Measurements from ENCODE around the gene EFCAB10.
"Not testable (repeated sequence)": the region's sequence is repeated elsewhere in the genome, so short reads cannot be mapped to it uniquely, and the experiment has no call there.

Gene EFCAB10

GRCh38 chr7:105581066-105581811 lies at the start of gene EFCAB10:
Gene EFCAB10 (minus strand): TSS chr7:105581493. CDS start chr7:105581463, 30 bp downstream.
- DNase-seq = peak; percentile 67

- no peak for DNase-seq
These were observed 44.7 kb upstream of the EFCAB10 start for GRCh38 chr7:105625986-105626385.

GRCh38 chr7:105623906-105624305 lies 42.6 kb upstream of the EFCAB10 start:
- DNase-seq = no peak

- no peak for DNase-seq
These were observed 42.1 kb upstream of the EFCAB10 start for GRCh38 chr7:105623378-105623777.

GRCh38 chr7:105622106-105622731 lies 40.9 kb upstream of the EFCAB10 start:
- DNase-seq = no peak

- peak; percentile 87 for DNase-seq
These were observed 40.3 kb upstream of the EFCAB10 start for GRCh38 chr7:105621617-105622016.

- DNase-seq = no peak
These were observed 39.9 kb upstream of the EFCAB10 start for GRCh38 chr7:105621176-105621575.

GRCh38 chr7:105619590-105619989 lies 38.3 kb upstream of the EFCAB10 start:
- DNase-seq = no peak

GRCh38 chr7:105618016-105618296 lies 36.7 kb upstream of the EFCAB10 start:
- DNase-seq = no peak

- DNase-seq = no peak
These were observed 36.2 kb upstream of the EFCAB10 start for GRCh38 chr7:105617280-105618015.

GRCh38 chr7:105614341-105614840 lies 33.1 kb upstream of the EFCAB10 start:
- no peak for DNase-seq

- DNase-seq = no peak
These were observed 32.5 kb upstream of the EFCAB10 start for GRCh38 chr7:105613611-105614330.

GRCh38 chr7:105612806-105613205 lies 31.5 kb upstream of the EFCAB10 start:
- no peak for DNase-seq

GRCh38 chr7:105611856-105612775 lies 30.8 kb upstream of the EFCAB10 start:
- DNase-seq = no peak

GRCh38 chr7:105610165-105610930 lies 29.1 kb upstream of the EFCAB10 start:
- no peak for DNase-seq

- DNase-seq = no peak
These were observed 21.3 kb upstream of the EFCAB10 start for GRCh38 chr7:105602325-105603305.

GRCh38 chr7:105600720-105601550 lies 19.6 kb upstream of the EFCAB10 start:
- no peak for DNase-seq

- no peak for DNase-seq
These were observed 18.3 kb upstream of the EFCAB10 start for GRCh38 chr7:105599551-105599950.

- DNase-seq = not testable (repeated sequence)
These were observed 17.8 kb upstream of the EFCAB10 start for GRCh38 chr7:105599080-105599479.

All from femur (tissue), 1 donor.